GM12878 (cell line): ENCODE results near the gene ITGA11. TPM values are rescaled to one million over a fixed set of nuclear protein-coding genes. Genes with fewer than 3 reads are reported as not detected.

Experiments used
- ATAC-seq: fragments of 200-7000 bp; cut with Tn5 transposase; 3 replicates; pipeline ENCODE4 v1.9.1; 2020; ENCODE audit warnings: mild to moderate bottlenecking, moderate library complexity
- BruUV-seq: library from RNA; stranded (reverse); fragments of 400-500 nt; replicated peaks from 2 replicates; lab custom pipeline; 2021; lab: Mats Ljungman, UMichigan
- CTCF ChIA-PET: fragments of 300-600 bp; sonication (Branson Sonifier 250); formaldehyde crosslinking; extraction: SDS; loops from one replicate; lab custom pipeline; 2021; ENCODE audit warnings: inconsistent platforms; lab: Yijun Ruan, JAX
- POLR2A ChIA-PET: fragments of 350-600 bp; formaldehyde crosslinking; extraction: SDS; loops from one replicate; lab custom pipeline; 2021; ENCODE audit warnings: inconsistent platforms; lab: Charles Lee
- RAD21 ChIA-PET: fragments of 300-600 bp; sonication (Branson Sonifier 250); formaldehyde crosslinking; loops from one replicate; lab custom pipeline; 2023; ENCODE audit warnings: antibody characterized with exemption; ENCODE audit not compliant: unreplicated experiment; lab: Charles Lee
- SMC1A ChIA-PET: fragments of 300-600 bp; sonication (Branson Sonifier 250); formaldehyde crosslinking; loops from one replicate; lab custom pipeline; 2023; ENCODE audit not compliant: unreplicated experiment, uncharacterized antibody; lab: Charles Lee
- DNase-seq: peaks from one replicate; pipeline ENCODE4 v3.0.0-alpha.2; 2011; ENCODE audit warnings: low read depth, low spot score
- FAIRE-seq: peaks from 3 replicates; lab custom pipeline; 2011; peaks lifted over from hg19 to GRCh38; lab: Jason Lieb, UNC
- H2AFZ ChIP-seq: 2 replicates; pipeline ENCODE4 v1.6.0; 2011; ENCODE audit warnings: low read depth, low read length, control low read depth; ENCODE audit not compliant: control insufficient read depth
- H3K27ac ChIP-seq: 2 replicates; pipeline ENCODE4 v1.5.1; 2011; ENCODE audit warnings: control low read depth; ENCODE audit not compliant: control insufficient read depth, insufficient read depth
- H3K27me3 ChIP-seq, 2 experiments: replicated peaks in 1 of 2; 2 replicates each; pipeline versions ENCODE4 v1.6.0 to v1.6.1; 2011; ENCODE audit warnings: low read length in 1 of 2; ENCODE audit not compliant: control insufficient read depth in 2 of 2, insufficient read depth in 2 of 2
- H3K36me3 ChIP-seq, 2 experiments: 2 replicates each; pipeline ENCODE4 v1.5.1; 2011; ENCODE audit warnings: low read length in 1 of 2; ENCODE audit not compliant: control insufficient read depth in 2 of 2, insufficient read depth in 2 of 2
- H3K4me1 ChIP-seq: 2 replicates; pipeline ENCODE4 v1.6.1; 2011; ENCODE audit warnings: mild to moderate bottlenecking, low read length, moderate library complexity, mixed read lengths; ENCODE audit not compliant: control insufficient read depth, insufficient read depth
- H3K4me2 ChIP-seq: 2 replicates; pipeline ENCODE4 v1.6.0; 2011; ENCODE audit warnings: control low read depth; ENCODE audit not compliant: control insufficient read depth, insufficient read depth
- H3K4me3 ChIP-seq: fragments of 200-600 bp; sonication (generic); 2 replicates; pipeline ENCODE4 v1.5.1; 2016
- H3K79me2 ChIP-seq: 2 replicates; pipeline ENCODE4 v1.6.0; 2011; ENCODE audit warnings: low read length; ENCODE audit not compliant: control insufficient read depth, insufficient read depth
- H3K9ac ChIP-seq: 2 replicates; pipeline ENCODE4 v1.8.0; 2011; ENCODE audit warnings: low read length, control low read depth, mixed read lengths; ENCODE audit not compliant: control insufficient read depth, insufficient read depth
- H3K9me3 ChIP-seq: replicated peaks from 3 replicates; pipeline ENCODE4 v1.5.1; 2011; ENCODE audit warnings: mild to moderate bottlenecking, low read length; ENCODE audit not compliant: control insufficient read depth, insufficient read depth
- H4K20me1 ChIP-seq: 2 replicates; pipeline ENCODE4 v1.6.0; 2011; ENCODE audit not compliant: control insufficient read depth, insufficient read depth
- EP300 ChIP-seq, 2 experiments: fragments of 150-350 bp in 1 of 2; IDR thresholded peaks; 2 replicates each; pipeline ENCODE4 v1.6.1; 2011 to 2012; ENCODE audit warnings: low read depth in 2 of 2, low read length in 2 of 2, borderline replicate concordance in 1 of 2, improper control_type of control experiment in 1 of 2, inconsistent platforms in 1 of 2; ENCODE audit not compliant: control insufficient read depth in 1 of 2
- IRF4 ChIP-seq: IDR thresholded peaks from 2 replicates; pipeline ENCODE4 v1.6.1; 2011; ENCODE audit warnings: low read depth, low read length
- MEF2A ChIP-seq: IDR thresholded peaks from 2 replicates; pipeline ENCODE4 v1.6.1; 2011; ENCODE audit warnings: low read depth, mild to moderate bottlenecking, low read length, moderate library complexity; ENCODE audit not compliant: insufficient read depth
- MEF2B ChIP-seq: fragments of 450-650 bp; IDR thresholded peaks from 2 replicates; pipeline ENCODE4 v1.6.1; 2018; ENCODE audit warnings: mild to moderate bottlenecking, moderate library complexity; ENCODE audit not compliant: partially characterized antibody, poor library complexity, severe bottlenecking
- RAD51 ChIP-seq: fragments of 450-650 bp; IDR thresholded peaks from 2 replicates; pipeline ENCODE4 v1.6.1; 2016; ENCODE audit warnings: moderate library complexity, mild to moderate bottlenecking, inconsistent platforms
- SP1 ChIP-seq: IDR thresholded peaks from one replicate; pipeline ENCODE4 v1.6.1; 2011; ENCODE audit warnings: low read depth, low read length
- SUPT20H ChIP-seq: IDR thresholded peaks from 2 replicates; pipeline ENCODE4 v1.6.1; 2011; ENCODE audit warnings: low read depth, mild to moderate bottlenecking, low read length, moderate library complexity, borderline replicate concordance; ENCODE audit not compliant: control insufficient read depth
- TCF7 ChIP-seq: IDR thresholded peaks from 2 replicates; pipeline ENCODE4 v1.6.1; 2014; ENCODE audit warnings: antibody characterized with exemption, borderline replicate concordance
- USF1 ChIP-seq: IDR thresholded peaks from 2 replicates; pipeline ENCODE4 v1.6.1; 2011; ENCODE audit warnings: borderline replicate concordance, low read depth, mild to moderate bottlenecking, moderate library complexity, mixed read lengths, low read length; ENCODE audit not compliant: insufficient read depth; ENCODE audit errors: extremely low read length
- WGBS: methylation state at CpG from one replicate; pipeline ENCODE4 v1.1.6; 2016; ENCODE audit warnings: low lambda C conversion rate; ENCODE audit not compliant: insufficient replicate concordance, insufficient coverage; ENCODE audit errors: missing lambda C conversion rate; 5-methylcytosine and 5-hydroxymethylcytosine counted together
- in situ Hi-C: fragments of 300-500 bp; cut with MboI; formaldehyde crosslinking; loops from 9 replicates; pipeline ENCODE4 v1.14.3; 2018; ENCODE audit warnings: mixed read lengths
- intact Hi-C: fragments of 100-400 bp; cut with micrococcal nuclease; formaldehyde crosslinking; loops from one replicate; pipeline ENCODE4 v1.14.2; 2022; ENCODE audit not compliant: unreplicated experiment
- polyA plus RNA-seq, 11 experiments: library from polyadenylated mRNA; depleted of rRNA in 4 of 11; unstranded in 6 of 11; stranded (reverse) in 5 of 11; fragments of >200 nt; fragmentation: Nextera tagmentation in 4 of 11; fragmentation: Illumina TruSeq in 1 of 11; extraction: Ambion mirVana in 4 of 11; extraction: Trizol in 1 of 11; gene quantifications; 1 replicate in 1 of 11; 2 replicates in 10 of 11; pipeline versions ENCODE4 v1.2.1 to v1.2.3, GENCODE V29; 2011 to 2016; ENCODE audit warnings: inconsistent platforms in 2 of 11, missing spikeins in 2 of 11, low read depth in 1 of 11
- total RNA-seq, 4 experiments: library from RNA; depleted of rRNA in 3 of 4; stranded (reverse); fragments of >200 nt in 3 of 4; fragmentation: Illumina TruSeq in 1 of 4; extraction: Trizol in 1 of 4; gene quantifications; 2 replicates each; pipeline versions ENCODE4 v1.2.1 to v1.2.3, GENCODE V29; 2013 to 2021

The ITGA11 gene
- total and polyA plus RNA-seq, 10 of the 15 experiments (the other 5 are each of a cell fraction or from before 2014, with no cell fraction given) = under 0.01 to 0.36 (median 0.13) TPM; not detected in 1

DNA sequence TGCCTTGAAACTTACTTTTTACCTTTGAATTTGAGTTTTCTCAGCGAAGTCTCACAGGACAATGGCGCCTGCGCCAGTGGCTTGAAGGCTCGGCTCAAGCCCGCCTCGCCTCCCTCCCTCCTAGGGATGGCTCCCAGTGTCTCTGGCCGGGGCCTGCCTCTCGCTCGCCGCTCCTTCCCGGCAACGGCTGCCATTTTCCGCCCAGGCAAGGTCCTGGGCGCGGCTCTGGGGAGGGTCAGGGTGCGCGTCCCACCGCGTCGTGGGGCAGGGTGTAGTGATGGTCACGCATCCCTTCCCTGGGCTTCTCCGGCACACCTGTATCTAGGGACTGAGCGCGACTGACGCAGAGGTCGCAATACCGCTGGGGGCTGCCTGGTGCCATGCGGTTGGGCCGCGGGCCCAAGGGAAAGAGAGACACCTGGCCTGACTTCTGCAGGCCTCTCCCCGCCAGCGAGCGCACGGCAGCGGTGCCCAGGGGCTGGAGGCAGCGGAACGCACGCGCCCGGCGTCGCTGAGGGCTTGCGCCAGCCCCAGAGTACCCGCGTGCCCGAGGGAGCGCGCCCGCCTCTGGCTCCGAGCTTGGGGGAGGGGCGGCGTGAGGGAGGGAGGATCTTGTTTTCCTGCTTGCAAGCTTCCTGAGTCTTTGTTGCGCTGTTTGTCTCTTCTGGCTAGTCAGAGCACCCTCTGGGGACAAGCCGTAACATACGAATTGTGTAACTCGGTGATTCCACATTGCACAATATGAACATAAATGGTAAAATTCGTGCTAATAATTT lies 175.1 kb downstream of the ITGA11 start:
- no peaks in the 10 kb centered on the region for H3K4me1 ChIP-seq
- H3K9me3 ChIP-seq = no peaks in the 10 kb centered on the region
- ATAC-seq (peak; percentile 61), FAIRE-seq (no peak), DNase-seq (no peak)
- no peaks in the 10 kb centered on the region for H3K36me3 ChIP-seq
- no peaks in the 10 kb centered on the region for H4K20me1 ChIP-seq
- ChIA-PET RAD21 (interaction anchor here (0.9 to 1.0 kb wide), 2 partner anchors 50 kb away, joined by 3 read pairs; no protein-coding TSS in a partner anchor), SMC1A (no interaction called here), POLR2A (no interaction called here), CTCF (no interaction called here)
- no peak overlapping the region for H3K27ac ChIP-seq
- intact Hi-C loops = no loop called here
- 20% methylated on average over 55 of the region's 57 CpGs for WGBS
- in situ Hi-C loops = no loop called here
- H2AFZ ChIP-seq = peak overlapping the region; percentile 57
- peak overlapping the region; percentile 68 for H3K4me2 ChIP-seq
- no peak overlapping the region for H3K9ac ChIP-seq
- TF ChIP-seq MEF2A (no peak), IRF4 (no peak), SP1 (no peak), EP300 (IDR thresholded peaks at IDR 0.05; ENCODE audit: borderline replicate concordance in 1 of 2, control insufficient read depth in 1 of 2, low read depth in 2 of 2, low read length in 2 of 2) (no peak), MEF2B (no peak), TCF7 (no peak), RAD51 (no peak), SUPT20H (no peak), USF1 (no peak)
- no TSS peak for BruUV-seq
- H3K27me3 ChIP-seq = no peaks in the 10 kb centered on the region; a peak in 2 of 4 replicates
- H3K79me2 ChIP-seq = no peaks in the 10 kb centered on the region
- no peak overlapping the region; the same call in 1 of the 2 replicates for H3K4me3 ChIP-seq
